ENCODE measurements around the gene SH3YL1.

Gene SH3YL1

GRCh38 chr2:257842-258241 is 6.0 kb downstream of the SH3YL1 start:
- no peak for DNase-seq

GRCh38 chr2:257429-257828 is 6.4 kb downstream of the SH3YL1 start:
- no peak for DNase-seq

- no peak for DNase-seq
Observed at GRCh38 chr2:256094-256493, 7.7 kb downstream of the SH3YL1 start.

GRCh38 chr2:255195-255594 is 8.6 kb downstream of the SH3YL1 start:
- DNase-seq, result no peak

- DNase-seq, result no peak
Observed at GRCh38 chr2:254241-254640, 9.6 kb downstream of the SH3YL1 start.

GRCh38 chr2:253202-253638 is 10.6 kb downstream of the SH3YL1 start:
- no peak for DNase-seq

GRCh38 chr2:252001-252602 is 11.7 kb downstream of the SH3YL1 start:
- DNase-seq, result no peak

- no peak for DNase-seq
Observed at GRCh38 chr2:249538-250042, 14.2 kb downstream of the SH3YL1 start.

- no peak for DNase-seq
Observed at GRCh38 chr2:248724-249123, 15.1 kb downstream of the SH3YL1 start.

GRCh38 chr2:246489-247144 is 17.2 kb downstream of the SH3YL1 start:
- peak; percentile 16 to 54 for DNase-seq

GRCh38 chr2:244547-244946 is 19.3 kb downstream of the SH3YL1 start:
- DNase-seq, result no peak

- no peak for DNase-seq
Observed at GRCh38 chr2:238869-239268, 25.0 kb downstream of the SH3YL1 start.

GRCh38 chr2:238431-238830 is 25.4 kb downstream of the SH3YL1 start:
- DNase-seq, result no peak

GRCh38 chr2:237878-238277 is 26.0 kb downstream of the SH3YL1 start:
- DNase-seq, result peak; percentile 11 to 23

- no peak for DNase-seq
Observed at GRCh38 chr2:236993-237539, 26.8 kb downstream of the SH3YL1 start.

- DNase-seq, result no peak
Observed at GRCh38 chr2:234421-234820, 29.4 kb downstream of the SH3YL1 start.

GRCh38 chr2:233030-233429 is 30.8 kb downstream of the SH3YL1 start:
- no peak for DNase-seq

- DNase-seq, result no peak
Observed at GRCh38 chr2:231521-232185, 32.2 kb downstream of the SH3YL1 start.

GRCh38 chr2:228518-229278 is 35.1 kb downstream of the SH3YL1 start:
- DNase-seq, result no peak

GRCh38 chr2:228115-228514 is 35.7 kb downstream of the SH3YL1 start:
- DNase-seq, result no peak

- no peak for DNase-seq
Observed at GRCh38 chr2:223971-224760, 39.7 kb downstream of the SH3YL1 start.

GRCh38 chr2:223451-223850 is 40.4 kb downstream of the SH3YL1 start:
- DNase-seq, result peak in 1 of 2 donors; percentile 9
